CD4-positive, alpha-beta T cell treated with Interleukin-10 for 1 hour (primary cell): ENCODE results near the gene KLHDC4.
"Not testable (repeated sequence)": the region's sequence is repeated elsewhere in the genome, so short reads cannot be mapped to it uniquely, and the experiment has no call there.

Experiments used
- DNase-seq: peaks from one replicate; pipeline ENCODE4 v3.0.0-alpha.2; 2020

KLHDC4 gene

DNA sequence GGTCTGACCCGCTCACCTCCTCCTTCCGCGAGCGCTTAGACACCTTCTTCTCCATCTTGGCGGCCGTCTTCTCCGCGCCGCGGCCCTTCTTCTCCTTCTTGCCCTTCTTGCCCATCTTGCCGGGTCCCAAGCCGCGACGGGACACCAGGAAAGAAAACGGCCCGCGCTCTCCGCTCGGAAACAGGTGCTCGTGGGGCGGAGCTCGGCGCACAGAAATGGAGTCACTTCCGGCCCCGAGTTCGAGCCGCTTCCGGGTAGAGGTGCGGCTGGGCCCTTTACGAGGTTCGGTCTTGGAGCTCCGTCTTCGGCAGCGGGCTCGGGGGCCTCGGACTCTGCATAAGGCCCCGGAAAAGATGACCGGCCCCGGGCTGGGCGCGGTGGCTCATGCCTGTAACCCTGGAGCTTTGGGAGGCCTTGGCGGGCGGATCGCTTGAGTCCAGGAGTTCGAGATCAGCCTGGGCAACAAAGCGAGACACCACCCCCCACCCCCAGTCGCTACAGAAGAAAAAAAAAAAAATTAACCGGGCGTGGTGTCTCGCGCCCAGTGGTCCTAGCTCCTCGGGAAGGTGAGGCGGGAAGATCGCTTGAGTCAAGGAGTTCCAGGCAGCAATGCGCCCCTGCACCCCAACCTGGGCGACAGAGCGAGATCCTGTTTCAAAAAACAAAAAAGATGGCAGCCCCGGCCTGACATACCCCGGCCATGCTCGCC, at the start of gene KLHDC4:
KLHDC4 (minus strand) TSS at position 211 of the 709 bp plus-strand sequence; CDS start at position 115, 96 bp downstream.
- peak; percentile 92 for DNase-seq

DNA sequence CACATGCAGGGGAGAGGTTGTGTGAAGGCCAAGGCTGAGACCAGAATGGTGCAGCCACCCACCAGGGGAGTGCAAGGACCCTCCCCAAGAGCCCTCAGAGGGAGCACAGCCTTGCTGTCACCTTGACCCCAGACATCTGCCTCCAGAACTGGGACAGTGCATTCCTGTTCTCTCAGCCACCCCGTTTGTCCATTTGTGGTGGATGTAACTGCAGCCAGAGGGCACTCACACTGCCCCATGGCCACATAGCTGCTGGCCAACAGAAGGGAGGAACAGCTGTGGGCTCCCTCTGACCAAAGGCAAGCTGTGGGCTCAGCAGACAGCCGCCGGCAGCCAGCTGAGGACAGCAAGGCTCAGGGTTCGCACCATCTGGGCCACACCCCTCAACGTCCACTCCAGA, 49.8 kb upstream of the KLHDC4 start:
- DNase-seq, result no peak

DNA sequence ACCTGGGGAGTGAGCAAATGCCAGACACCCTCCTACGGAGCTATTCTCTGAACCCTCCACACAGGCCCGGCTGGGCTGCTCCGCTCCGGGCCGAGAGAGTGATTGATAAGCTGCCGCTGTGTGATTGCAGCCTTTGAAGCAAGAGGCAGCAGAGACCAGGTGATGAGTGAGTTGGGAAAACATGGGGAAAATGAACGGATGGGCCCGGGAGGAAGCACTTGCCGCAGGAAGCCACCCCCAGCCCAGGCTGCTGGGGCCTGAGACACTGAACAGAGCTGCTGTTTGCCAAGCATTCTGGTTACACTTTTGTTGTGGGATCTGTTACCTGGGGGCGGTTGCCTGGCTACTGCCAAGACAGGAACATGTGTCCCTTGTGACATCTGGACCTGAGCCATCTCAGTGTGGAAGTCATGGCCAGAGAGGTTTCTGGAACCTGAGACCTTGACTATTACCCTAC, 46.4 kb upstream of the KLHDC4 start:
- no peak for DNase-seq

DNA sequence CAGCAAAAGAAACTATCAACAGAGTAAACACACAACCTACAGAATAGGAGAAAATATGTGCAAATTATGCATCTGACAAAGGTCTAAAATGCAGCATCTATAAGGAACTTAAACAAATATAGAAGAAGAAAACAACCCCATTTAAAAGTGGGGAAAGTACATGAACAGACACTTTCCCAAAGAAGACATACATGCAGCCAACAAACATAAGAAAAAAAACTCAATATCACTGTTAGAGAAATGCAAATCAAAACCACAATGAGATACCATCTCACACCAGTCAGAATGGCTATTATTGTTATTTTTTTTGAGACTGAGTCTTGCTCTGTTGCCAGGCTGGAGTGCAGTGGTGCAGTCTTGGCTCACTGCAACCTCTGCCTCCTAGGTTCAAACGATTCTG, 45.7 kb upstream of the KLHDC4 start:
- not testable (repeated sequence) for DNase-seq

DNA sequence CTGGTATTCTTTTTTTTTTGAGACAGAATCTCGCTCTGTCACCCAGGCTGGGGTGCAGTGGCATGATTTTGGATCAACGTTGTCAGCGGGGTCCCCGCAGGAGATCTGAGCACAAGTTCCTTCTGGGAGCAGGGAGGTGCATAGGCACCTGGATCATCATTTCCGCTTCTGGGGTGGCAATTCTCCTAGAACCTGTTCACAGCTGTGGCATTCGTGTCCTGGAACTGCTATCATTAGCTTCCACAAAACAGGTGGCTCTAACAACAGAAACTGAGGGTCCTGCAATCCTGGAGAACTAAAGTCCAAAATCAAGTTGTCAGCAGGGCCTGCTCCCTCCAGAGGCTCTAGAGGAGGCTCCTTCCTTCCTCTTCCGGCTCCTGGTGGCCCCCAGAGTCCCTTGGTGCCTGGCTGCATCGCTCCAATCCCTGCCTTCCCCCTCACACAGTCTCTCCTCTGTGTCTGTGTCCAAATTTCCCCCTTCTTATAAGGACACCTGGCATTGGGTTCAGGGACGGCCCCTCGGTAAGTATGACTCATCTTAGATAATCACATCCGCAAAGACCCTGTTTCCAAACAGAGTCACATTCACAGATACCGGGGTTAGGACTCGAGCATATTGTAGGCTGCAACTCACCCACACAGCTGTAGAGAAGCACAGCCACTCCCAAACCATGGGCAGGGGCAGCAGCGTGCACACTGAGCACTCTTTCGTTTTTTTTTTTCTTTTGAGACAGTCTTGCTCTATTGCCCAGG, 43.5 kb upstream of the KLHDC4 start:
- no peak for DNase-seq

DNA sequence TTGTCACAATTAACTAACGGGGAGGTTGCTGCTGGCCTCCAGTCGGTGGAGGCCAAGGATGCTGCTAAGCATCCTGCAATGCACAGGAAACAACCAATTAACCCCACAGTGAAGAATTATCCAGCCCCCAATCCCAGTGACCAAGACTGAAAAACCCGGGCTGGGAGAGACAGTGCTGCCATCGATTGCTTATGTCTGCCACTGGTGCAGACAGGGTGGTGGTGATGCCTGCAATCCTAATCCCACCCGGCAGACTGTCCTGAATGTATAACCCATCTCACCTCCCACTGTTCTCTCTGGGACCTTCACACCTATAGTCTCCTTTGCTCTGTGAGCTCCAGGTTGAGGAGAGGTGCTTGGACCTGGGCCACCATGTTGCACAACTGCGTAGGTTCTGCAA, 42.3 kb upstream of the KLHDC4 start:
- DNase-seq, result no peak

DNA sequence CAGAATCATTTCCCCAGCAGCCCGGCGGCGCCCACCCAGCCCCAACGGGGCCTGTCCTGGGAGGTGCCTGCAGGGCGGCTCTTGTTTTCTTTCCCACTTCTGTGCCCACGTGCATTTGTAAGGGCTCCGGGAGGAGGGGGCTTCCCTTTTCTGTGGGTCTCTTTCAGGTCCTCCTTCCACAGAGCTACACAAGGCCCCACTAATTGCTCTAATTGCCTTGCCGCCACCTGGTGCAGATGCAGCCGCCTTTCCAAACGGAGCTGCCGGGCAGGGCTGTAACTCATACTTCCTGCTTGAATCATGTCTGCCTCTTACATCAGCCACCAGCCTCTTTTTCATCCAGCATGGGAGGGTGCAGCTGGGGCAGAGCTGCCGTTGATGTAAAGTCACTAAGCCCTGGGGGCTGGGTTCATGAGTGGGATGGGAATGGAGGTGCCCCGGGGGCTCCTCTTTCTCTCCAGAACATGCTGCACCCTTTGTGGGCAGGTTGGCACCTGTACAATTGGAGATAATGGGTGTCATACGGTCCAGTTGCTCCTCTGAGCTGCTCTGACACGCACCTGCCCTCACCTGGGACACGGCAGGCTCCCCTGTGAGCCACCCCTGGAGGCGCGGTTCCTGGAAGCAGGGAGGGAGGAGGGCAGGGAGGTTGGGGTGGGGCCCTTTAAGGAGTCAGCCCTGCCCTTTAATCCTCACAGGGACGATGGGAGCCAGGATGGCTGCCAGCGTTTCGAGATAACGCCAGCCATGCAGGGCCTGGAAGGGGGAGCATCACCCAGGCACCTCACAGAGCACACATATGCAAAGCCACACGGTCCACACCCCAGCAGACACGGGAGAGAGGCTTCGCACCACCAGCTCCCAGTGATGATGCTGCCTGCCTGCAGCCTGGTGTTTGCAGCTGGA, 41.1 kb upstream of the KLHDC4 start:
- no peak for DNase-seq

DNA sequence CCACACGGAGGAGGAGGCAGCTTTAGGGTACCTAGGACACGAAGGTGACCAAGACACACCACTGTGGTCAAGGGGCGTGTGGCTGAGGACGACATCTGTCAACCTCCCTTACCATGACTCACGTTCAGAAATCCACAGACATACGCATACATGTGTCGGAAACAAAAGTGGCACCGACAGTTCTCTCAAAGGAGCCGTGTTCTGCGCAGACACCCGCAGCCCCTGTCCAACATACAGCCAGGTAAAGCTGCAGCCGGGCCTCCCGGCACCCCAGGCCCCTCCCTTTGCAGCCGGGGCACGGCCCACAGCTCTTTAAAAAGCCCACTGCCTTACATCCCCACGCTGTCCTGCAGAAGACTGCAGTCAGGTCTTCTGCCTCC, 40.5 kb upstream of the KLHDC4 start:
- DNase-seq, result no peak

DNA sequence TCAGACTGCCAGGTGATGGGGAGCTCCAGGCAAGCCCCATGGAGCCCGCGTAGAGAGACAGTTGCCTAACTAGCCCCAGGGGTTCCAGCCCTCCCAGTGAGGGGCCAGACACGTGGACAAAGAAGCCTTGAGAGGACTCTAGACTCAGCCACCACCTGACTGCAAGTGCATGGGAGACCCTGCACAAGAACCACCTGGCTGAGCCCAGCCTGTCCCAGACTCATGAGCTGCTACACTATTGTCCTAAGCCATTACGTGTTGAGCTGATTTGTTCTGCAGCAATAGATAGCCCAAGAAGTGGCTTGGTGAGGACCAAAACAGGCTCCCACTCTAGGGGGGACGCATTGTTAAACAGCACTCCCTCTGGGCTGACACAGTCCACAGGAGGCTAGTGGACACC, 37.6 kb upstream of the KLHDC4 start:
- no peak for DNase-seq

DNA sequence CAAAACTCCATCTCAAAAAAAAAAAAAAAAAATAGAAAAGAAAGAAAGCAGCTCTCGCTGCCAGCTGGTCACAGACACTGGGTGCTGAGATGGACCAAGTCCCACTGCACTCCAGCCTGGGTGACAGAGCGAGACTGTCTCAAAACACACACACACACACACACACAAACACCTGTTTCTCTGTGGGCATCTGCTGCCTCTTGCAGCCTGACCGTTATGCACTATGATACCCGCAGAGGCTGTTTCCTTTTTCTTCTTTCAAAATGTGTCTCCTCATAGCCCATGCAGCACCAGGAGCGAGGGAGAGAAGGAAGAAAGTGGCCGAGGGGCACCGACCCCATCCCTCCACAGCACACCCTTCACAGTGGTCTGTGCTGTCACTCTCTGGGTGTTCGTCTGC, 36.9 kb upstream of the KLHDC4 start:
- DNase-seq, result no peak

DNA sequence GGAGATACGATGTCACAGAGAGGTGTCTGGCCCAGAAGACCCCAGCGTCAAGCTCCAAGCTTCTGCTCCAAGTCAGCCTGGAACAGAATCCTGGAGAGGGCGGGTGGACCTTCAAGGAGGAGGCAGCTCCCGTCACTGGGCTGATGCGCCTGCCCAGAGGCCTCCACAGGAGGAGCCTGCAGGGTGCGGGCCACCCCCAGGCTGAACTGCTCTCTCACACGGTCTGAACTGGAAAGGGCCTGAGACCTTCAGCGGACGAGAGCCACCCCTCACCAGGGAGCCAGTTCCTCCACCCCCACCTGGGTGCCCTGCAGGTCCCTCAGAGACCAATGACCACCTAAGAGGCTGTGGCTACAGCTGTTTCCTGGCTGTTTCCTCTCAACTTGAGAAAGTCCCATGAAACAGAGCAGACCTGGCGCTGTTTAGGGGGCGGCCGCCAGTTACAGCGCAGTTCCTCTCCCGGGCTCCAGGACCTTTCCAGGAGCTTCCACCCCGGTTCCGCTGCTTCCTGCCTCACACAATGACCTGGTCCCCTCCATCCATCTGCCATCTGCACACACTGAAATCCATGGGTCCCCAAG, 36.0 kb upstream of the KLHDC4 start:
- DNase-seq, result no peak

DNA sequence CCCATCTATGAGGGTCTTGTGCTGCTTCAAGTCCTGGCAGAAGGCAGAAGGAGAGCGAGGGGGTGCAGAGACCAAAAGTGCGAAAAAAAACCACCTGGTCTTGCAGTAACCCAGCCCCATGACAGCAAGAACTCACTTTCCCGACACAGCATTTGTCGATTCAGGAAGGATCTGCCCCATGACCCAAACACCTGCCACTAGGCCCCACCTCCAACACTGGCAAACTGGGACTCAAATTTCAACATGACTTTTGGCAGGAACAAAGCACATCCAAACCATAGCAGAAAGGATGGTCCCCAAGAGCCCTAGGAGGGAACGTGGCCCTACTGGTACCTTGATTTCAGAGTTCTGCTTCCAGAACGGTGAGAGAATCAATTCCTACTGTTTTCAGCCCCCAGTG, 34.7 kb upstream of the KLHDC4 start:
- no peak for DNase-seq

DNA sequence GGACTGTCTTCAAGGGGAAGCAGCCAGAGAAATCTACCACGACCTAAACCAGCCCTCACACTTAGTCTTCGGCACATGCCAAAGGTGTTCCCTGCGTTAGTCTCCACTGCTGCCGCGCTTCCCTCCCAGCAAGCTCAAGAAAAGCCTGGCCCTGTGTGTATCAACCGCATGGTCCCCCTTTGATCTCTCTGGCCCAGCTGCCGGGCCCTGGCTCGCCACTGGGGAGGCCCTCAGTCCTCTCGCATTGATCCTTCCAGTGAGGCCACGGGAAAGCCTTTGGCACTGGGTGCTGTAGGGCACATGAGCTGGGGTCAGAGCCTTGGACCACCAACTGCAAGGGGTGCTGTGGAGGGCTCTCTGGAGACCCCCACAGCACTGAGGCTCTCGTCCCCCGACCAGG, 29.6 kb upstream of the KLHDC4 start:
- DNase-seq, result no peak

DNA sequence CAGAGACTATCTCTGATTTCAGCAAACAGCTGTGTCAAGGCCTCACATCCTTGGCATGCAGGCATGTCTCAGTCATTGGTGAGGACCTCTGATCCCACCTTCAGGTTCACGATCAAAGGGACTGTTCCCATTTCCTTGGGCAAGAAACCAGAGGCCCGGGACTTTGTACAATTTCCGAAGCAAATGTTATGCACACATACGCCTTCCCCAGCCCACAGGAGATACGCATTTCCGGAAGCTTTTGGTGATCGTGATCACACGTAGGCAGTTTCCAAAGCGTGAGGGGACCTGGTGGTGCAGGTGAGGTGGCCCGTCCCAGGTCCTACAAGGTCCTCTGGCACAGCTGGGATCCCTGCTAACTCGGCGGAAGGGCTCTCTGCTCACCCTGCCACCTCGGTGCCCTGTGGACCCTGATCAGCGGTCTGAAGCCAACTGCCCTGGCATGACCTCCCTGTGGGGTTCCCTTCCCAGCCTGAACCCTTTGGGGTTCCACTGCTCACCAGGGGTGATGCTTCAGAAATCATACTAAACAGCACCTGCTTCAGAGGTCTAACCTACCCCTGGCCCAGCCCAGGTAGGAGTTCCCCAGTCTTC, 28.8 kb upstream of the KLHDC4 start:
- DNase-seq, result no peak

DNA sequence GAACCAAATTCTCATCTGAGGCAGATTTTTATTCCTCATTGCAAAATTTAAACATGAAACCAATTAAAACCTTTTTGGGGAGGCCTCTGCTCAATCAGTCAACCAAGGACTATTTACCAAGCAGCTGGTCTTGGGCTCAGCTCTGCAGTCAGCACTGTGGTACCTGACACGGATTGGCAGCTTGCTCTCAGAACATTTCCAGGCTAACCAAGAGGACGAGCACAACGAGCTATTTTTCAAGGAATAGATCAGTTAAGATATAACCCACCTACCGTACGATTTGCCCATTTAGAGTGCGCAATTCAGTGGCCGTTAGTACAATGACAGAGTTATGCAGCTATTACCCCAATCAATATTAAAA, 26.4 kb upstream of the KLHDC4 start:
- no peak for DNase-seq

DNA sequence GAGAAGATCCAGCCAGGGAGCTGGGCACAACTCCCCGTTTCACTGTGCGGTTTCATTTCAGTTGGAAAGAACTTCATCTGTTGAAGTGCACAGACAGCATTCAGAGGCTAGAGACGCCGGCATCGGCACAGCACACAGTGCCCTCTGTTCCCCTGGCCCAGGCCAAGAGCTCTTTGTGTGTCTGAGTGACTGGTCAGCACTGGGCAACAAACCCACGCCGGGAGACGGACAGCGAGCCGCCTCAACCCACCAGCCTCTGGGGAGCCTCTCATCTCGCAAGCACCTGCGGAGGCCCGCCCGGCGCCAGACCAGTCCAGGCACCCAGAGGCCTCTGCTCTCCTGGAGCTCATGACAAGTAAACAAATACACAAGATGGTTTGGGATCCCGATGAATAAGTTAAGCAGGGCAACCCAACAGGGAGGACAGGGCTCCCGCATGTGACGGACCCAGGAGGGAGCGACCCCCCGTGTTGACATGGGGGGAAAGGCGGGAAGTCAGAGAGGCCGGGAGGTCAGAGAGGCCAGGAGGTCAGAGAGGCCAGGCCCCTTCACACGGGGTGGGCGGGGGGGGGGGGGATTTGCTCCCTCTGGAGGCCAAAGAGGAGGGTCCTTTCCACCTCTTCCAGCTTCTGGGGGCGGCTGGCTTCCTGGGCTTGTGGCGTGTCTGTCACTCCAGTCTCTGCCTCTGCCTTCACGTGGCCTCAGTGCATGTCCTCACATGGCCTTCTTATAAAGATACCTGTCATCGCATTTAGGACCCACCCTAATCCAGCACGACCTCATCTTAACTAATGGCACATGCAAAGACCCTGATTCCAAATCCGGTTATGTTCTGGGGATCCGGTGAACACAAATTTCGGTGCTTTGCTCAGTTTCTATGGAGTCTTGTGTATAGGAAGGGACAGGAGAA, 25.8 kb upstream of the KLHDC4 start:
- DNase-seq, result no peak

DNA sequence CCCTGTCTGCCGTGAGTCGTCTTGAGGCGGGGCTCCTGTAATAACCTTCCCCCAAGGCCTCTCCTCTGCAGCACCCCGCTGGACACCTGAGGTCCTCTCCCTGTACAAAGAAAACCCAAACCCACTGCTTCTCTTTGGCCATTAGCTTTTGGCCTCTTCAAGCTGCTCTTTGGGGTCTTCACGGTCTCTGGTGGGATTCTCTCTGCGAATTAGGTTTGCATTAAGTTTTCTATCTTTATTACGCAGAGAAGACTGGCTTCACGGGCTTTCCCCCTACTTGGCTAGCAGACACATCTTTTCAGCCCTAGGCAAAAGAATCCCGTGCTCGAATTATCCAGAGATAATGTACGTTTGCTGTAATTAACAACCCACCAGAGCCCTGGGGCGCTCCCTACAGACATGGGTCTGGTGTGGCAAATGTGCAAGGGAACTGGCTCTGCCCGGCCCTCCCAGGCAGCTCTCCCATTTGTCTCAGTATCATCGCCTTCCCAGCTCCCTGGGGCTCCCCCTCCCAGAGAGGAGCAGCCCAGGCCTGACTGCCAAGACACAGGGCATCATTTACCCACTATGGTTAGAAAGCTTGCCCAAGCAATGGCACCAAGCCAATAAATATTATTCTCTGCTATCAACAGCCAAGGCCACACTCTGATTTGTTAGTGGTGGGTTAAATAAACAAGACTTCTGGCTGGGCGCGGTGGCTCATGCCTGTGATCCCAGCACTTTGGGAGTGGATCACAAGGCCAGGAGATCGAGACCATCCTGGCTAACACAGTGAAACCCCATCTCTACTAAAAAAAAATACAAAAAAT, 24.7 kb upstream of the KLHDC4 start:
- no peak for DNase-seq

DNA sequence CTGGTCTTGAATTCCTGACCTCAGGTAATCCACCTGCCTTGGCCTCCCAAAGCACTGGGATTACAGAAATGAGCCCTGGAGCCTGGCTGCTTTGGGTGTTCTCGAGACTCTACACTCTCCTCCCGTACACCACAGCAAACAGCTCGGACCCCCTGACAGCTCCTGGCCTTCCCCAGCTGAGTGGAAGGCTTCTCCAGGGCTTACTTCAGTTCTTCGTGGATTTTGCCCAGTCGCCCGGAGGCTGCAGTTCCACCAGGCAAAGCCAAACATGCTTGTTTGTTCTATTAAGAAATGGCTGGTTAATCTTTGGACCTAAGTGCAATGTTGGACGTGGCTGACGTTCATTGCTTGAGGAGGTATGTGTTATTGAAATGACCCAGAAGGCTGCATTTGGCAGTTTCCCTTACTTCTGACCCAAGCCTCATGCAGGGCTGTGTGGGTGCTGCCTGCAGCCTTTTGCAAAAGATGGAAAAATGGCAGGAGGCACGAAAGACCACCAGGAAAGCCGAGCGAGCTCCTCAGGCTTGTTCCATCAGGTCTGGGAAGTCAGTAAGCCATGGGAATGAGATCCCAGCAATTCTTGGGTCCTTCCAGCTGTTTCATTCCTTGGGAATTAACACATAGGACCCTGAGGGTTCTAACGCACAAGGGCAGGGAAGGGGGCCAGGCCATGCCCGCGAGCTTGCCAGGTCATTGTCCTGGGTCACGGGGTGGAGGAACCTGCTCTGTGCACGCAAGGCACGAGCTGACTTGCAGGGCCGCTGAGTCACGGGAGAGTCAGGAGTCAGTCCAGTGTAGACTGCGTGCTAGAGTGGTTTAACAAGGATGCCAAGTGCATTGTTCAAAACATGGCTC, 23.9 kb upstream of the KLHDC4 start:
- DNase-seq, result no peak

DNA sequence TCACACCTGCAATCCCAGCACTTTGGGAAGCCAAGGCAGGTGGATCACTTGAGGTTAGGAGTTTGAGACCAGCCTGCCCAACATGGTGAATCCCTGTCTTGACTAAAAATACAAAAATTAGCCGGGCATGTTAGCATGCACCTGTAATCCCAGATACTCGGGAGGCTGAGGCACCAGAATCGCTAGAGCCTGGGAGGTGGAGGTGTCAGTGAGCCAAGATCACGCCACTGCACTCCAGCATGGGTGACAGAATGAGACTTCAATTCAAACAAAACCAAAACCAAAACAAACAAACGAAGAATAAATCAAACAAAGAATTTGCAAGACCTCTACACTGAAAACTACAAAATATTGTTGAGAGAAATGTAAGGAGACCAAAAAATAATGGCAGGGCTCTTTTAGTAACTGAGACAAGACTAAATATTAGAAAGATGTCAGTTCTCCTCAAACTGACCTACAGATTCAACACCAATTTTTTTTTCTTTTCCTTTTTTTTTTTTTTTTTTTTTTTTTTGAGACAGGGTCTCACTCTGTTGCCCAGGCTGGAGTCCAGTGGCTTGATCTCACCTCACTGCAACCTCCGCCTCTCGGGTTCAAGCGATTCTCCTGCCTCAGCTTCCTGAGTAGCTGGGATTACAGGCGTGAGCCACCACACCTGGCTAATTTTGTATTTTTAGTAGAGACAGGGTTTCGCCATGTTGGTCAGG, 23.1 kb upstream of the KLHDC4 start:
- DNase-seq, result not testable (repeated sequence)
